Hepatocyte (in vitro differentiated cells): ENCODE data around the gene ADAMTS19. TPM values are rescaled to one million over a fixed set of nuclear protein-coding genes. Genes with fewer than 3 reads are reported as not detected.

Source experiments
- DNase-seq: peaks from one replicate; pipeline ENCODE4 v3.0.0-alpha.2; 2016; ENCODE audit warnings: low spot score
- H2AFZ ChIP-seq: fragments of 200-600 bp; sonication (generic); 2 replicates; pipeline ENCODE4 v1.6.0; 2016; ENCODE audit warnings: antibody characterized with exemption, mild to moderate bottlenecking
- H3K27ac ChIP-seq: fragments of 200-600 bp; sonication (generic); 2 replicates; pipeline ENCODE4 v1.5.1; 2016; ENCODE audit warnings: mild to moderate bottlenecking
- H3K27me3 ChIP-seq: fragments of 200-600 bp; sonication (generic); 2 replicates; pipeline ENCODE4 v1.6.1; 2016
- H3K36me3 ChIP-seq: fragments of 200-600 bp; sonication (generic); replicated peaks from 2 replicates; pipeline ENCODE4 v1.5.1; 2016; ENCODE audit warnings: low read depth; ENCODE audit not compliant: insufficient read depth
- H3K4me1 ChIP-seq: fragments of 200-600 bp; sonication (generic); 2 replicates; pipeline ENCODE4 v1.5.1; 2016; ENCODE audit warnings: mild to moderate bottlenecking, moderate library complexity; ENCODE audit not compliant: insufficient read depth
- H3K4me2 ChIP-seq: fragments of 200-600 bp; sonication (generic); 2 replicates; pipeline ENCODE4 v1.6.0; 2016
- H3K4me3 ChIP-seq: fragments of 200-600 bp; sonication (generic); 2 replicates; pipeline ENCODE4 v1.5.1; 2016; ENCODE audit warnings: mild to moderate bottlenecking
- H3K79me2 ChIP-seq: fragments of 200-600 bp; sonication (generic); 2 replicates; pipeline ENCODE4 v1.6.0; 2017; ENCODE audit warnings: mild to moderate bottlenecking
- H3K9me2 ChIP-seq: fragments of 200-600 bp; sonication (generic); replicated peaks from 2 replicates; pipeline ENCODE4 v1.6.0; 2017; ENCODE audit warnings: mild to moderate bottlenecking; ENCODE audit not compliant: insufficient read depth
- H3K9me3 ChIP-seq: fragments of 200-600 bp; sonication (generic); 2 replicates; pipeline ENCODE4 v1.5.1; 2016; ENCODE audit warnings: low read depth, mild to moderate bottlenecking
- H4K20me1 ChIP-seq: fragments of 200-600 bp; sonication (generic); 2 replicates; pipeline ENCODE4 v1.6.0; 2016; ENCODE audit warnings: mild to moderate bottlenecking; ENCODE audit not compliant: insufficient read depth, poor library complexity, severe bottlenecking
- CTCF ChIP-seq: fragments of 200-600 bp; sonication (generic); IDR thresholded peaks from 2 replicates; pipeline ENCODE4 v1.5.1; 2016; ENCODE audit warnings: antibody characterized with exemption, mild to moderate bottlenecking; ENCODE audit not compliant: poor library complexity
- EZH2 ChIP-seq: fragments of 200-600 bp; sonication (generic); IDR thresholded peaks from 2 replicates; pipeline ENCODE4 v1.6.1; 2016; ENCODE audit warnings: antibody characterized with exemption, mild to moderate bottlenecking, borderline replicate concordance
- EZH2phosphoT487 ChIP-seq: fragments of 200-600 bp; sonication (generic); IDR thresholded peaks from one replicate; pipeline ENCODE4 v1.6.1; 2018; ENCODE audit warnings: antibody characterized with exemption, mild to moderate bottlenecking, low read depth, moderate library complexity; ENCODE audit not compliant: unreplicated experiment, severe bottlenecking
- WGBS: methylation state at CpG from one replicate; pipeline ENCODE4 v1.1.6; 2016; ENCODE audit warnings: low lambda C conversion rate; ENCODE audit errors: missing lambda C conversion rate; 5-methylcytosine and 5-hydroxymethylcytosine counted together
- polyA plus RNA-seq: library from polyadenylated mRNA; unstranded; fragments of >200 nt; fragmentation: Nextera tagmentation; extraction: Ambion mirVana; gene quantifications from 2 replicates; pipeline ENCODE4 v1.2.1, GENCODE V29; 2016
- total RNA-seq: library from RNA; depleted of rRNA; stranded (reverse); fragments of >200 nt; gene quantifications from 2 replicates; pipeline ENCODE4 v1.2.3, GENCODE V29; 2014

ADAMTS19 gene
- total and polyA plus RNA-seq, 2 experiments from 2014 or later = 1.8 to 5.0 TPM

- WGBS = 88% methylated on average over 4 of the region's 4 CpGs
- no peak overlapping the region for H2AFZ ChIP-seq
- no peaks in the 10 kb centered on the region for H3K36me3 ChIP-seq
- H3K4me3 ChIP-seq = no peak overlapping the region
- no peaks in the 10 kb centered on the region for H3K9me2 ChIP-seq
- H3K27ac ChIP-seq = no peak overlapping the region
- no peaks in the 10 kb centered on the region for H3K27me3 ChIP-seq
- TF ChIP-seq CTCF (no peak), EZH2 (no peak), EZH2phosphoT487 (no peak)
- peaks cover 25% of the 10 kb centered on the region for H3K79me2 ChIP-seq
- no peak overlapping the region for H3K4me2 ChIP-seq
- H4K20me1 ChIP-seq = no peaks in the 10 kb centered on the region
- no peaks in the 10 kb centered on the region for H3K9me3 ChIP-seq
- no peaks in the 10 kb centered on the region for H3K4me1 ChIP-seq
- no peak for DNase-seq
Measured at GRCh38 chr5:129465776-129466344, 5.8 kb downstream of the ADAMTS19 start.

GRCh38 chr5:129474544-129474943, 14.4 kb downstream of the ADAMTS19 start:
- Histone ChIP-seq H3K27ac (no peak overlapping the region), H2AFZ (no peak overlapping the region), H3K4me1 (no peaks in the 10 kb centered on the region), H3K9me2 (no peaks in the 10 kb centered on the region), H3K79me2 (peaks cover 4% of the 10 kb centered on the region), H3K36me3 (no peaks in the 10 kb centered on the region), H4K20me1 (no peaks in the 10 kb centered on the region), H3K4me2 (no peak overlapping the region), H3K4me3 (no peak overlapping the region), H3K27me3 (no peaks in the 10 kb centered on the region), H3K9me3 (no peaks in the 10 kb centered on the region)
- 70% methylated on average over 2 of the region's 2 CpGs for WGBS
- no peak for DNase-seq
- TF ChIP-seq CTCF (no peak), EZH2phosphoT487 (no peak), EZH2 (no peak)

GRCh38 chr5:129476751-129477150, 16.7 kb downstream of the ADAMTS19 start:
- Histone ChIP-seq H3K4me3 (no peak overlapping the region), H3K9me3 (no peaks in the 10 kb centered on the region), H3K36me3 (no peaks in the 10 kb centered on the region), H4K20me1 (no peaks in the 10 kb centered on the region), H3K9me2 (no peaks in the 10 kb centered on the region), H3K4me1 (no peaks in the 10 kb centered on the region), H3K4me2 (no peak overlapping the region), H3K27ac (no peak overlapping the region), H3K79me2 (peaks cover 4% of the 10 kb centered on the region), H2AFZ (no peak overlapping the region), H3K27me3 (no peaks in the 10 kb centered on the region)
- TF ChIP-seq CTCF (no peak), EZH2 (no peak), EZH2phosphoT487 (no peak)
- DNase-seq = no peak

- Histone ChIP-seq H2AFZ (no peak overlapping the region), H3K36me3 (no peaks in the 10 kb centered on the region), H3K4me2 (no peak overlapping the region), H3K4me1 (no peaks in the 10 kb centered on the region), H3K9me3 (no peaks in the 10 kb centered on the region), H3K4me3 (no peak overlapping the region), H3K27me3 (no peaks in the 10 kb centered on the region), H3K27ac (no peak overlapping the region), H3K9me2 (no peaks in the 10 kb centered on the region), H4K20me1 (no peaks in the 10 kb centered on the region), H3K79me2 (peaks cover 4% of the 10 kb centered on the region)
- TF ChIP-seq EZH2phosphoT487 = no peak
- TF ChIP-seq CTCF = no peak
- no peak for TF ChIP-seq EZH2
- 81% methylated on average over 1 of the region's 1 CpG for WGBS
- no peak for DNase-seq
Measured at GRCh38 chr5:129477532-129477931, 17.4 kb downstream of the ADAMTS19 start.
